ENCODE measurements around the gene ZNF878.

The ZNF878 gene

GRCh38 chr19:12052497-12053169, at the start of gene ZNF878:
Gene ZNF878 (minus strand): TSS chr19:12052961. CDS start chr19:12052801, 160 bp downstream.
- no peak for TF ChIP-seq CTCF (IDR thresholded peaks at IDR 0.05; ENCODE audit: insufficient read depth, missing control alignments)
- peak; percentile 80 for DNase-seq (ENCODE audit: insufficient read length, low spot score)
- no peak for FAIRE-seq

- no peak for FAIRE-seq
- no peak for DNase-seq (ENCODE audit: insufficient read length, low spot score)
- TF ChIP-seq CTCF (IDR thresholded peaks at IDR 0.05; ENCODE audit: insufficient read depth, missing control alignments): no peak
Measured at GRCh38 chr19:12098040-12098439, 45.3 kb upstream of the ZNF878 start.

GRCh38 chr19:12095111-12095790, 42.5 kb upstream of the ZNF878 start:
- no peak for TF ChIP-seq CTCF (IDR thresholded peaks at IDR 0.05; ENCODE audit: insufficient read depth, missing control alignments)
- no peak for DNase-seq (ENCODE audit: insufficient read length, low spot score)
- FAIRE-seq: no peak

- TF ChIP-seq CTCF (IDR thresholded peaks at IDR 0.05; ENCODE audit: insufficient read depth, missing control alignments): no peak
- FAIRE-seq: no peak
- no peak for DNase-seq (ENCODE audit: insufficient read length, low spot score)
Measured at GRCh38 chr19:12093777-12094176, 41.0 kb upstream of the ZNF878 start.

- DNase-seq (ENCODE audit: insufficient read length, low spot score) (no peak), FAIRE-seq (no peak)
- no peak for TF ChIP-seq CTCF (IDR thresholded peaks at IDR 0.05; ENCODE audit: insufficient read depth, missing control alignments)
Measured at GRCh38 chr19:12092956-12093355, 40.2 kb upstream of the ZNF878 start.

GRCh38 chr19:12092065-12092867, 39.5 kb upstream of the ZNF878 start:
- no peak for FAIRE-seq

More at GRCh38 chr19:12092065-12092867, 39.5 kb upstream of the ZNF878 start:
- no peak for TF ChIP-seq CTCF (IDR thresholded peaks at IDR 0.05; ENCODE audit: insufficient read depth, missing control alignments)
- DNase-seq (ENCODE audit: insufficient read length, low spot score): peak; percentile 50

All from D721Med (cell line).